ENCODE measurements around the gene SS18L1.

GRCh38 chr20:62186096-62186426 lies 42.5 kb downstream of the SS18L1 start:
- no peak for TF ChIP-seq CTCF (conservative IDR thresholded peaks at IDR 0.05; ENCODE audit: low read length)
- no peak for TF ChIP-seq EZH2phosphoT487 (IDR thresholded peaks at IDR 0.05; ENCODE audit: borderline replicate concordance, low read depth, low read length)

Measured in OCI-LY7 (cell line).